Type B pancreatic cell (in vitro differentiated cells): ENCODE measurements around the gene ARHGEF37. TPM values are rescaled to one million over a fixed set of nuclear protein-coding genes. Genes with fewer than 3 reads are reported as not detected.
A peak's percentile ranks its signal among the peaks of the same experiment; 100 is the strongest.
"Not testable (repeated sequence)": the region's sequence is repeated elsewhere in the genome, so short reads cannot be mapped to it uniquely, and the experiment has no call there.

ENCODE experiments used
- DNase-seq: peaks from one replicate; pipeline ENCODE4 v3.0.0; 2021; ENCODE audit warnings: mixed read lengths; ENCODE audit not compliant: unreplicated experiment; ENCODE audit errors: extremely low spot score
- H3K27ac Mint-ChIP-seq: 2 replicates; pipeline ENCODE4 v1.8.0; 2021; ENCODE audit warnings: mild to moderate bottlenecking, mixed read lengths
- H3K27me3 Mint-ChIP-seq: 2 replicates; pipeline ENCODE4 v1.8.0; 2021; ENCODE audit warnings: mixed read lengths
- H3K36me3 Mint-ChIP-seq: 2 replicates; pipeline ENCODE4 v1.8.0; 2021; ENCODE audit warnings: mixed read lengths
- H3K4me1 Mint-ChIP-seq: one replicate; pipeline ENCODE4 v1.8.0; 2021; ENCODE audit warnings: mixed read lengths; ENCODE audit not compliant: unreplicated experiment
- H3K4me3 Mint-ChIP-seq: 2 replicates; pipeline ENCODE4 v1.8.0; 2021; ENCODE audit warnings: mild to moderate bottlenecking, mixed read lengths
- H3K9me3 Mint-ChIP-seq: 2 replicates; pipeline ENCODE4 v1.8.0; 2021; ENCODE audit warnings: mixed read lengths
- CTCF ChIP-seq: fragments of 200-600 bp; sonication (generic); conservative IDR thresholded peaks from 2 replicates; pipeline ENCODE4 v1.5.0; 2021; ENCODE audit warnings: antibody characterized with exemption, mild to moderate bottlenecking
- total RNA-seq: library from RNA; stranded (reverse); gene quantifications from 2 replicates; pipeline ENCODE4 v1.2.1, GENCODE V29; 2021; ENCODE audit warnings: low replicate concordance

ARHGEF37 gene
- total RNA-seq, 1 donor from 2014 or later: 7.1 TPM

GRCh38 chr5:149552553-149553160 is 28.6 kb upstream of the ARHGEF37 start:
- Mint-ChIP-seq H3K27ac (peak overlapping the region; percentile 95), H3K9me3 (no peaks in the 10 kb centered on the region)

GRCh38 chr5:149559706-149560105 is 21.6 kb upstream of the ARHGEF37 start:
- H3K36me3 Mint-ChIP-seq: no peaks in the 10 kb centered on the region
- DNase-seq: no peak
- TF ChIP-seq CTCF: no peak
- H3K4me1 Mint-ChIP-seq: peaks cover 25% of the 10 kb centered on the region
- H3K27ac Mint-ChIP-seq: no peak overlapping the region
- H3K9me3 Mint-ChIP-seq: no peaks in the 10 kb centered on the region
- H3K27me3 Mint-ChIP-seq: no peaks in the 10 kb centered on the region
- no peak overlapping the region for H3K4me3 Mint-ChIP-seq

More at GRCh38 chr5:149552553-149553160, 28.6 kb upstream of the ARHGEF37 start:
- Mint-ChIP-seq H3K27me3 (peaks cover 2% of the 10 kb centered on the region), H3K4me1 (peaks cover 15% of the 10 kb centered on the region), H3K4me3 (peak overlapping the region; percentile 51), H3K36me3 (peaks cover 15% of the 10 kb centered on the region)
- DNase-seq: no peak
- no peak for TF ChIP-seq CTCF

- no peak for DNase-seq
- Mint-ChIP-seq H3K4me3 (peak overlapping the region; percentile 71), H3K27me3 (no peaks in the 10 kb centered on the region), H3K36me3 (no peaks in the 10 kb centered on the region), H3K9me3 (no peaks in the 10 kb centered on the region), H3K27ac (peak overlapping the region; percentile 37), H3K4me1 (peaks cover 27% of the 10 kb centered on the region)
- TF ChIP-seq CTCF: no peak
Observed at GRCh38 chr5:149561848-149562247, 19.4 kb upstream of the ARHGEF37 start.

GRCh38 chr5:149563466-149563865 is 17.8 kb upstream of the ARHGEF37 start:
- H3K9me3 Mint-ChIP-seq: no peaks in the 10 kb centered on the region
- no peak for DNase-seq
- no peak for TF ChIP-seq CTCF
- H3K27ac Mint-ChIP-seq: peak overlapping the region; percentile 59
- H3K4me1 Mint-ChIP-seq: peaks cover 27% of the 10 kb centered on the region
- no peak overlapping the region for H3K4me3 Mint-ChIP-seq
- no peaks in the 10 kb centered on the region for H3K27me3 Mint-ChIP-seq
- no peaks in the 10 kb centered on the region for H3K36me3 Mint-ChIP-seq

GRCh38 chr5:149564542-149565140 is 16.7 kb upstream of the ARHGEF37 start:
- not testable (repeated sequence) for H3K36me3 Mint-ChIP-seq

More at GRCh38 chr5:149564542-149565140, 16.7 kb upstream of the ARHGEF37 start:
- not testable (repeated sequence) for H3K27me3 Mint-ChIP-seq, H3K9me3 Mint-ChIP-seq, DNase-seq
- peak overlapping the region; percentile 57 for H3K27ac Mint-ChIP-seq
- TF ChIP-seq CTCF: peak; percentile 85
- peak overlapping the region; percentile 3 for H3K4me3 Mint-ChIP-seq
- peaks cover 27% of the 10 kb centered on the region for H3K4me1 Mint-ChIP-seq
